Fibroblast of lung (primary cell): Measurements from ENCODE around the gene ADNP2. TPM values are rescaled to one million over a fixed set of nuclear protein-coding genes. Genes with fewer than 3 reads are reported as not detected.

Experiments
- DNase-seq, 2 donors: peaks; one replicate each; pipeline versions ENCODE4 v3.0.0 to v3.0.0-alpha.2; 2010; ENCODE audit warnings: low read depth in 2 of 2
- H2AFZ ChIP-seq: 2 replicates; pipeline ENCODE4 v1.5.1; 2012; ENCODE audit warnings: low read length, control low read depth, inconsistent platforms
- H3K27ac ChIP-seq: 2 replicates; pipeline ENCODE4 v1.5.1; 2011; ENCODE audit warnings: low read length, control low read depth; ENCODE audit not compliant: insufficient read depth
- H3K27me3 ChIP-seq: 2 replicates; pipeline ENCODE4 v1.5.1; 2011; ENCODE audit warnings: mild to moderate bottlenecking, low read length; ENCODE audit not compliant: control insufficient read depth, insufficient read depth
- H3K36me3 ChIP-seq: 2 replicates; pipeline ENCODE4 v1.5.1; 2011; ENCODE audit warnings: low read length; ENCODE audit not compliant: control insufficient read depth, insufficient read depth
- H3K4me1 ChIP-seq: 2 replicates; pipeline ENCODE4 v1.5.1; 2011; ENCODE audit warnings: low read length; ENCODE audit not compliant: control insufficient read depth, insufficient read depth; ENCODE audit errors: extremely low read depth
- H3K4me2 ChIP-seq: 2 replicates; pipeline ENCODE4 v1.5.1; 2011; ENCODE audit warnings: low read length, control low read depth; ENCODE audit not compliant: insufficient read depth; ENCODE audit errors: extremely low read depth
- H3K4me3 ChIP-seq, 4 experiments: fragments of 200-600 bp in 1 of 4; sonication (generic) in 1 of 4; replicated peaks in 1 of 4; 2 replicates each; pipeline ENCODE4 v1.5.1; 2011 to 2016; ENCODE audit warnings: low read length in 4 of 4, low read depth in 3 of 4, mild to moderate bottlenecking in 3 of 4, control low read depth in 2 of 4, inconsistent platforms in 1 of 4, mixed read lengths in 1 of 4; ENCODE audit not compliant: insufficient read depth in 1 of 4; ENCODE audit errors: control extremely low read depth in 1 of 4
- H3K79me2 ChIP-seq: 2 replicates; pipeline ENCODE4 v1.5.1; 2012; ENCODE audit warnings: mild to moderate bottlenecking, low read length, inconsistent platforms; ENCODE audit not compliant: control insufficient read depth, insufficient read depth
- H3K9ac ChIP-seq: 2 replicates; pipeline ENCODE4 v1.5.1; 2011; ENCODE audit warnings: mild to moderate bottlenecking, low read length, control low read depth; ENCODE audit not compliant: insufficient read depth
- H3K9me3 ChIP-seq: 2 replicates; pipeline ENCODE4 v1.5.1; 2012; ENCODE audit warnings: low read depth, low read length; ENCODE audit not compliant: control insufficient read depth, insufficient read depth
- H4K20me1 ChIP-seq: 2 replicates; pipeline ENCODE4 v1.5.1; 2011; ENCODE audit warnings: low read length; ENCODE audit not compliant: control insufficient read depth, insufficient read depth; ENCODE audit errors: extremely low read depth
- EZH2 ChIP-seq: IDR thresholded peaks from 2 replicates; pipeline ENCODE4 v1.5.1; 2012; ENCODE audit warnings: low read length, control low read depth, mild to moderate bottlenecking; ENCODE audit errors: missing control alignments
- polyA plus RNA-seq, 2 donors: library from polyadenylated mRNA; depleted of rRNA in 1 of 2; stranded (reverse) in 1 of 2; unstranded in 1 of 2; fragments of >200 nt; gene quantifications; 2 replicates each; pipeline ENCODE4 v1.2.1, GENCODE V29; 2011 to 2012; ENCODE audit warnings: missing spikeins in 1 of 2
- total RNA-seq: library from RNA; depleted of rRNA; stranded (reverse); fragments of >200 nt; gene quantifications from 2 replicates; pipeline ENCODE4 v1.2.1, GENCODE V29; 2014
- TF ChIP-seq, protein P1 (sequence below), 2 donors: IDR thresholded peaks in 1 of 2; conservative IDR thresholded peaks in 1 of 2; 1 replicate in 1 of 2; 2 replicates in 1 of 2; pipeline ENCODE4 v1.5.1; 2011 to 2012; ENCODE audit warnings: low read length in 2 of 2, control low read depth in 1 of 2, inconsistent platforms in 1 of 2, low read depth in 1 of 2, mild to moderate bottlenecking in 1 of 2

ADNP2 gene
- total and polyA plus RNA-seq, 2 donors (not counting 1 experiment from before 2014, with no cell fraction given): 9.4 to 17.3 TPM

DNA sequence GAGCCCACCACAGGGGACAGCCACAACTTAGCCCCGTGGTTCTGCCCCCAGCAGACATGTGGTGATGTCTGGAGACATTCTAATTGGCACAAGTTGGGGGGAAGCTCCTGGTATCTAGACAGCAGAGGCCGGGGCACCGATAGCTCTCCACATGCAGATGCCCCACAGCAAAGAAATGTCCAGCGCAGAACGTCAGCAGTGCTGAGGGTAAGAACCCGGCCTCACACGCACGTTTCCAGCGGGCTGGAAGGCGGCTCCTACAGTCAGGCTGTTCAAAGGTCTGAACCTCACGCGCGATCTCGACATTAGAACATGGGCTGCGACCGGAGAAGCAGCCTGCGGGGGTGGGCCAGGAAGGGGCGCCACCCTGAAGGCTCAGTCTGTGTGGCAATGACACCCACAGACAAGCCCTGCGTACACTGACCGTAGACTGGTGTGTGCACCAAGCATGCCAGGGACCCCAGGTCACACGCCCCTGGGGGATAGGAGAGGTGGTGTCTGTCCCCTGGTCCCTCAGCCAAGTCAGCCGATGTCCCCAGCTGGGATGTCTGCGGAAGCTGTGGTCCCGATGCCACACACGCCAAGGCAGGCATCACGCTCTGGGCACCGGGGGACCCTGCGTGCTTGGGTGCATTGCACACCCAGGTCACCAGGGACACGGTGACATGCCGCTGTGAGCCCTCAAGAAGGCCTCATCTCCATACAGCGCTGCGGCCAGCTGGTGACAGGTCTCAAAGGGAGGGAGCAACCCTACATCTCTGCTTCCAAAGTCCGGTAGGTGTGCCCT lies 71.9 kb downstream of the ADNP2 start:
- Histone ChIP-seq H4K20me1 (no peaks in the 10 kb centered on the region), H3K9ac (no peak overlapping the region), H2AFZ (no peak overlapping the region), H3K4me1 (no peaks in the 10 kb centered on the region), H3K9me3 (no peaks in the 10 kb centered on the region), H3K79me2 (no peaks in the 10 kb centered on the region), H3K4me2 (no peak overlapping the region), H3K4me3 (no peak overlapping the region), H3K27me3 (peaks cover 3% of the 10 kb centered on the region), H3K36me3 (no peaks in the 10 kb centered on the region), H3K27ac (no peak overlapping the region)
- no peak for DNase-seq
- TF ChIP-seq, protein P1, sequence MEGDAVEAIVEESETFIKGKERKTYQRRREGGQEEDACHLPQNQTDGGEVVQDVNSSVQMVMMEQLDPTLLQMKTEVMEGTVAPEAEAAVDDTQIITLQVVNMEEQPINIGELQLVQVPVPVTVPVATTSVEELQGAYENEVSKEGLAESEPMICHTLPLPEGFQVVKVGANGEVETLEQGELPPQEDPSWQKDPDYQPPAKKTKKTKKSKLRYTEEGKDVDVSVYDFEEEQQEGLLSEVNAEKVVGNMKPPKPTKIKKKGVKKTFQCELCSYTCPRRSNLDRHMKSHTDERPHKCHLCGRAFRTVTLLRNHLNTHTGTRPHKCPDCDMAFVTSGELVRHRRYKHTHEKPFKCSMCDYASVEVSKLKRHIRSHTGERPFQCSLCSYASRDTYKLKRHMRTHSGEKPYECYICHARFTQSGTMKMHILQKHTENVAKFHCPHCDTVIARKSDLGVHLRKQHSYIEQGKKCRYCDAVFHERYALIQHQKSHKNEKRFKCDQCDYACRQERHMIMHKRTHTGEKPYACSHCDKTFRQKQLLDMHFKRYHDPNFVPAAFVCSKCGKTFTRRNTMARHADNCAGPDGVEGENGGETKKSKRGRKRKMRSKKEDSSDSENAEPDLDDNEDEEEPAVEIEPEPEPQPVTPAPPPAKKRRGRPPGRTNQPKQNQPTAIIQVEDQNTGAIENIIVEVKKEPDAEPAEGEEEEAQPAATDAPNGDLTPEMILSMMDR (conservative IDR thresholded peaks at IDR 0.05 in 1 of 2, IDR thresholded peaks at IDR 0.05 in 1 of 2; ENCODE audit: low read depth in 1 of 2, low read length in 2 of 2): no peak
- TF ChIP-seq EZH2: no peak

DNA sequence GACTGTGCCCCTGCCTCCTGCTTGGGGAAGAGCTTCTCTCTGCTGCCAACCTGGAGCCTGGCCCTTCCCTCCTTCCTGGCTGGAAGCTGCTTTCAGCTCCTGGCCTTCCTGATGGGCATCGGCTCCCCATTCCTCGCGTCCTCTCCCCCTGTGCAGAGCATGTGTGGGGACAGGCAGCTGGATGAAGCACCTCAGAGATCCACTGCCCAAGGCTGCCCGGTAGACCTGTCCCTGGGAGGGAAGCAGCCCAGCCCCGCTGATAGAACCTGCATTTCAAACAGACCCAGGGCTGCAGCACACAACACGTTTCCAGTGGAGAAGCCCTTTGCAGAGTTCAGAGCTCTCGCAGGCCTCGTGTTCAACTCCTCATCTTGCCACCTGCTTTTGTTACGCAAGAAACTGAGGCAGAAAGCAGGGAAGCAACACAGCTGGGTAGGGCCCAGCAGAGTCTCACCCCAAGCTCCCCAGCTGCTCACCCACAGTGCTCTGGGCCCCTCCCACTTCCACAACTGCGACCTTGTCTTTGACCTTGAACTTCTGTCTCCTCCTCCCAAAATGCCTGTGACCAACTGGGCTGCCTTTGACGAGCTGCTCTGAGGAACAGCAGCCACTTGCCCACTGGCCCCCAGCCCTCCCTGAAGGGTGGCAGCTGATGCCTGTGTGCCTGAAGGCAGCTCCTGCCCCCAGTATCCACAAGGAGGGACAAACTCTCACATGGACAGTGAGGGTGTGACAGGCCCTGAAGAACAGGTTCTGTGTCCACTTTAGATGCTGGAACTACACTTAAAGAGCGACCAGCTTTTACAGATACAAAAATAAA lies 72.8 kb downstream of the ADNP2 start:
- no peak overlapping the region for H3K27ac ChIP-seq
- H3K9me3 ChIP-seq: no peaks in the 10 kb centered on the region
- no peaks in the 10 kb centered on the region for H3K36me3 ChIP-seq
- no peaks in the 10 kb centered on the region for H4K20me1 ChIP-seq
- no peaks in the 10 kb centered on the region for H3K79me2 ChIP-seq
- no peak overlapping the region for H3K4me2 ChIP-seq
- DNase-seq: no peak
- H2AFZ ChIP-seq: no peak overlapping the region
- no peaks in the 10 kb centered on the region for H3K4me1 ChIP-seq
- H3K27me3 ChIP-seq: peaks cover 3% of the 10 kb centered on the region
- no peak for TF ChIP-seq EZH2
- TF ChIP-seq, protein P1 (conservative IDR thresholded peaks at IDR 0.05 in 1 of 2, IDR thresholded peaks at IDR 0.05 in 1 of 2; ENCODE audit: low read depth in 1 of 2, low read length in 2 of 2): no peak
- H3K9ac ChIP-seq: no peak overlapping the region
- H3K4me3 ChIP-seq: no peak overlapping the region

DNA sequence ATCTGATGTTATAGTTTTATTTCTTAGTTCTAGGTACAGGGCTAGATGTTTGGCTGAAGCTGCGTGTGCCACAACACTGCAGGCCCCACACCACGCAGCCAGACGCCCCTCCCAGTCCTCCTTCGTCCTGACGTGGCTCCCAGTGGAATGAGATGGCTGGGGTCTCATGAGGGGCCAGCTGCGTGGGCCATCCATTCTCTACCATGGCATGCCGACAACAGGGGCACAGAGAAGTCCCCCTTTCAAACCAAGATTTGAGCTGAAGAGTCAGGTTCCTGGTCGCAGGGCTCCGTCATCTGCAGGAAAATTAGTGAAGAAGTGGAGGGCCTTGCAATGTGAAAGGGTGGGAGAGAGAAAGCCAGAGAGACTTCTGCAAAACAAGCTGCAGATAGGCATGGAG lies 73.8 kb downstream of the ADNP2 start:
- TF ChIP-seq, protein P1 (conservative IDR thresholded peaks at IDR 0.05 in 1 of 2, IDR thresholded peaks at IDR 0.05 in 1 of 2; ENCODE audit: low read depth in 1 of 2, low read length in 2 of 2): no peak
- Histone ChIP-seq H4K20me1 (no peaks in the 10 kb centered on the region), H3K4me2 (no peak overlapping the region), H3K9ac (no peak overlapping the region), H3K4me1 (no peaks in the 10 kb centered on the region), H3K27ac (no peak overlapping the region), H3K79me2 (no peaks in the 10 kb centered on the region), H3K36me3 (no peaks in the 10 kb centered on the region), H3K4me3 (no peak overlapping the region), H3K27me3 (no peaks in the 10 kb centered on the region), H3K9me3 (no peaks in the 10 kb centered on the region), H2AFZ (no peak overlapping the region)
- DNase-seq: no peak
